GM13976 (cell line): ENCODE data around the gene TBX1.

Experiments
- DNase-seq: peaks from one replicate; pipeline ENCODE4 v3.0.0; 2012; ENCODE audit warnings: low spot score
- CTCF ChIP-seq: IDR thresholded peaks from 2 replicates; pipeline ENCODE4 v1.5.1; 2012; ENCODE audit warnings: borderline replicate concordance, mild to moderate bottlenecking; ENCODE audit not compliant: insufficient read depth; ENCODE audit errors: extremely low read depth, missing control alignments, control extremely low read depth
- in situ Hi-C: fragments of 300-500 bp; cut with MboI; formaldehyde crosslinking; loops from one replicate; pipeline ENCODE4 v1.12.0; 2022; ENCODE audit warnings: low sequenced_read_pairs, mixed read lengths, inconsistent platforms; ENCODE audit not compliant: unreplicated experiment

Gene TBX1

DNA sequence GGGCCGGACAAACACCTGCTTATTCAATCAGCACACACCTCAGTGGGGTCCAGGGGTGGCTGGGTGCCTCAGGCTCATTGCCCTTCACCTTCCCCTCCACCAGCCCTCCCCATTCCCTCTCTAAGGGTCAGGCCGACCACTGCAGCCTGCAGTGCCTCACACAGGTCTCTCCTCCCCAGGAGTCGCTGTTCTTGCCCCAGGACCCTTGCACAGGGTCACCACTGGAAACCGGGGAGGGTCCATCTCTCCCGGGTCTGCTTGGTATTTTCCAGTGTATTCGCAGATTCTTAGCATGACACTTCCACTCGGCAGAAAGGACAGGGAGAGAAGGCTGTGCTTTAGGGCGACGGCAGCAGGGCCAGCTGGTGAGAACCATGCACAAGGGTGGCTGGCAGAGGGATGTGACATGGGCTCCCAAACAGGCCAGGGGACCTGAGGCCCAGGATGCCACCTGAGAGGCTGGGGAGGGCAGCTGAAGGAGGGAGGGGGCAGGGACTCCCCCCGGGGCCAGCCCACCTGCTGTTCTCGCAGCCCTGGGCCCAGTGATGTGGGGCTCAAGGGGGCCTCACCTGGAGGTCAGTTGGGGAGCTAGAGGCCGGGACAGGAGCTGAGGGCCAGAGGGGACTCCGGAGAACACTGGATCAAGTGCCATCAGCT is 16.1 kb upstream of the TBX1 start:
- no peak for DNase-seq
- in situ Hi-C loops, result no loop called here
- TF ChIP-seq CTCF, result no peak

DNA sequence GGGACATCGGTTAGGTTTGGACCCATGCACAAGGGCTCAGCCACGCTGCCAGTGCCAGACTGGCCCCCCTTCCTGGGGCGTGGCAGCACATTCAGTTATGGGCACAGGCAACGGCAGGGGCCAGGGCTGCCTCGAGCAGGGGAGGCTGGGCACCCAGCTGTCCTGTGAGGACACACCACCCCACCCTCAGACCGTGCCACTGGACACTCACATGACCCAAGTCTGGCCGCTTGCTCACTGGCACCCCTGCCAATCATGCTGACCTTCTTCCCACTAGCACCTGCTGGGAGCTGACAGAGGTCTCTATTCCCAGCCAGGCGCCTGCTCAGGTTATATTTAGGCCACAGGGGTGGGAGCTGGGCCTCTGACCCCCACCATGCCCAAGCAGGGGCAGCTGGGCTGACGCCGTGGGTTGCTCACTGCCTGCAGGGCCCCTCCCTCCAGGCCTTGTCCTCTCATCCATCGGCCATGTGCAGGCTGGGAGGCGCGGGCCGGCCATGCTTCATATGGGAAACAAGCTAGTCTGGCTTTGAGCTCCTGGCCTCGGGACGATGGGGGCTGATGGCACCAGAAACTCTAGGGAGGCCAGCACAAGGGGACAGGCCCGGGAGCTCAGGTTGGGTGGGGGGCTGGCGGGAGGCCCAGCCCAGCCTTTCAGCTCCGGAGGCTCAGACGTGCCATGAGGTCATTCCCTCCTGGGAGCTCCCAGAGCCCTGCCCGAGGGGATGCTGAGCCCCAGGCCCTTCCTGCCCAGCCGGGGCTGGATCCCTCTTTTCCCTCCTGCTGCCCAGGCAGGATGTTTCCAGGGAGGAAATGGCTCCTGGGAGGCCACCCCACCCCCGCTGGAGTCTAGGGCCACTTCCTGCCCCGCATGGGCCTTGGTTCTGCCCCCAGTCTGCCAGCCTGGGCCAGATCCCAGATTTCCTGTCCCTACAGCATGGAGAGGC is 15.2 kb upstream of the TBX1 start:
- no peak for DNase-seq
- in situ Hi-C loops, result no loop called here
- TF ChIP-seq CTCF, result no peak

- in situ Hi-C loops, result no loop called here
- TF ChIP-seq CTCF, result no peak
- DNase-seq, result no peak
Observed at GRCh38 chr22:19746726-19747125, 13.9 kb upstream of the TBX1 start.

- TF ChIP-seq CTCF, result no peak
- in situ Hi-C loops, result no loop called here
- no peak for DNase-seq
Observed at GRCh38 chr22:19747551-19747950, 13.0 kb upstream of the TBX1 start.

GRCh38 chr22:19748139-19748538 is 12.4 kb upstream of the TBX1 start:
- in situ Hi-C loops, result no loop called here
- DNase-seq, result no peak
- TF ChIP-seq CTCF, result no peak

- in situ Hi-C loops, result no loop called here
- DNase-seq, result no peak
- TF ChIP-seq CTCF, result no peak
Observed at GRCh38 chr22:19748991-19749664, 11.4 kb upstream of the TBX1 start.
